Caco-2 (cell line): ENCODE results near the gene DPP4. TPM values are rescaled to one million over a fixed set of nuclear protein-coding genes. Genes with fewer than 3 reads are reported as not detected.

Experiments used
- BruUV-seq: library from RNA; stranded (reverse); fragments of 400-500 nt; replicated peaks from 2 replicates; lab custom pipeline; 2021; lab: Mats Ljungman, UMichigan
- CTCF ChIA-PET: fragments of 300-600 bp; sonication (Branson Sonifier 250); formaldehyde crosslinking; loops from one replicate; lab custom pipeline; 2022; ENCODE audit warnings: antibody characterized with exemption; lab: Charles Lee
- POLR2A ChIA-PET: fragments of 300-600 bp; sonication (Branson Sonifier 250); formaldehyde crosslinking; loops from one replicate; lab custom pipeline; 2022; ENCODE audit warnings: antibody characterized with exemption; lab: Charles Lee
- DNase-seq, 2 experiments: peaks; one replicate each; pipeline versions ENCODE4 v3.0.0 to v3.0.0-alpha.2; 2020 to 2022
- H3K27me3 ChIP-seq: replicated peaks from 2 replicates; pipeline ENCODE4 v1.6.0; 2011; ENCODE audit warnings: low read length; ENCODE audit not compliant: control insufficient read depth, insufficient read depth
- H3K36me3 ChIP-seq: 2 replicates; pipeline ENCODE4 v1.5.1; 2011; ENCODE audit warnings: low read length; ENCODE audit not compliant: control insufficient read depth, insufficient read depth
- H3K4me1 ChIP-seq: fragments of 250-450 bp; sonication (Bioruptor Pico); 2 replicates; pipeline ENCODE4 v1.5.1; 2020; ENCODE audit warnings: mild to moderate bottlenecking
- H3K4me3 ChIP-seq: 2 replicates; pipeline ENCODE4 v1.5.1; 2011; ENCODE audit warnings: low read depth, mild to moderate bottlenecking, control low read depth, low read length
- H3K9me3 ChIP-seq: fragments of 250-450 bp; sonication (Bioruptor Pico); 2 replicates; pipeline ENCODE4 v1.5.1; 2020; ENCODE audit warnings: mild to moderate bottlenecking, moderate library complexity
- H3K27ac Mint-ChIP-seq: one replicate; pipeline ENCODE4 v1.8.0; 2022; ENCODE audit warnings: mixed read lengths; ENCODE audit not compliant: unreplicated experiment
- H3K27me3 Mint-ChIP-seq: one replicate; pipeline ENCODE4 v1.8.0; 2022; ENCODE audit warnings: mixed read lengths; ENCODE audit not compliant: insufficient read depth, unreplicated experiment
- H3K36me3 Mint-ChIP-seq: one replicate; pipeline ENCODE4 v1.8.0; 2022; ENCODE audit warnings: mild to moderate bottlenecking, mixed read lengths; ENCODE audit not compliant: insufficient read depth, unreplicated experiment
- H3K4me1 Mint-ChIP-seq: one replicate; pipeline ENCODE4 v1.8.0; 2022; ENCODE audit warnings: low read depth, mixed read lengths; ENCODE audit not compliant: unreplicated experiment
- H3K4me3 Mint-ChIP-seq: one replicate; pipeline ENCODE4 v1.8.0; 2022; ENCODE audit warnings: mild to moderate bottlenecking, moderate library complexity, mixed read lengths; ENCODE audit not compliant: unreplicated experiment
- H3K9me3 Mint-ChIP-seq: one replicate; pipeline ENCODE4 v1.8.0; 2022; ENCODE audit warnings: mixed read lengths; ENCODE audit not compliant: unreplicated experiment
- intact Hi-C: fragments of 100-400 bp; cut with micrococcal nuclease; formaldehyde crosslinking; loops from one replicate; pipeline ENCODE4 v1.10.0; 2022; ENCODE audit not compliant: unreplicated experiment
- total RNA-seq: library from RNA; stranded (reverse); gene quantifications from 2 replicates; pipeline ENCODE4 v1.2.3, GENCODE V29; 2022
- TF ChIP-seq, protein P1 (sequence below), 2 experiments: fragments of 200-600 bp in 1 of 2; IDR thresholded peaks; 1 replicate in 1 of 2; 2 replicates in 1 of 2; pipeline versions ENCODE4 v1.5.1 to v1.8.0; 2011 to 2022; ENCODE audit warnings: antibody characterized with exemption in 1 of 2, control low read depth in 1 of 2, inconsistent platforms in 1 of 2, low read depth in 1 of 2, low read length in 1 of 2, mild to moderate bottlenecking in 1 of 2, moderate library complexity in 1 of 2; ENCODE audit not compliant: insufficient read depth in 1 of 2, severe bottlenecking in 1 of 2, unreplicated experiment in 1 of 2

The DPP4 gene
- total RNA-seq, 1 experiment from 2014 or later, result 190 TPM

DNA sequence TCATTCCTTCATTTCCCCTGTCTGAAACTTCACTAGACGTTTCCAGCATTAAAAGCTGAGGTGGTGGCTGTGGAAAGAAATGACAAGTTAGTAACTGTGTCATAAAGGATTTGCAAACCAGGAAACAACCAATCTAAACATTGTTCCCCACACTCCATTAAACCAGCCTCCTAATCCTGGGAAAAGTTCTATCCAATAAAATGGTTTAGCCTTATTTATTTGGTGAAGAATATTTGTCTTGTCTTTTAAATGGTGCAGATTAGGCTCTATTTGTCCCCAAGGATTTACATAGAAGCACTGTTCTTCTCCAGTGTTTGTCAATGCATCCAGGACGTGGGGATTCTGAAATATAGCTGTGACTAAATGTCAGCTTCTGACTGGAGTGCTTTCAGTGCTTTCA lies 10.5 kb upstream of the DPP4 start:
- Histone ChIP-seq H3K9me3 (peaks cover 12% of the 10 kb centered on the region), H3K4me3 (no peak overlapping the region), H3K4me1 (peaks cover 44% of the 10 kb centered on the region), H3K36me3 (no peaks in the 10 kb centered on the region), H3K27me3 (no peaks in the 10 kb centered on the region)
- H3K27me3 Mint-ChIP-seq, result no peaks in the 10 kb centered on the region
- ChIA-PET POLR2A (no interaction called here), CTCF (no interaction called here)
- no peaks in the 10 kb centered on the region for H3K9me3 Mint-ChIP-seq
- H3K4me3 Mint-ChIP-seq, result no peak overlapping the region
- TF ChIP-seq, protein P1, sequence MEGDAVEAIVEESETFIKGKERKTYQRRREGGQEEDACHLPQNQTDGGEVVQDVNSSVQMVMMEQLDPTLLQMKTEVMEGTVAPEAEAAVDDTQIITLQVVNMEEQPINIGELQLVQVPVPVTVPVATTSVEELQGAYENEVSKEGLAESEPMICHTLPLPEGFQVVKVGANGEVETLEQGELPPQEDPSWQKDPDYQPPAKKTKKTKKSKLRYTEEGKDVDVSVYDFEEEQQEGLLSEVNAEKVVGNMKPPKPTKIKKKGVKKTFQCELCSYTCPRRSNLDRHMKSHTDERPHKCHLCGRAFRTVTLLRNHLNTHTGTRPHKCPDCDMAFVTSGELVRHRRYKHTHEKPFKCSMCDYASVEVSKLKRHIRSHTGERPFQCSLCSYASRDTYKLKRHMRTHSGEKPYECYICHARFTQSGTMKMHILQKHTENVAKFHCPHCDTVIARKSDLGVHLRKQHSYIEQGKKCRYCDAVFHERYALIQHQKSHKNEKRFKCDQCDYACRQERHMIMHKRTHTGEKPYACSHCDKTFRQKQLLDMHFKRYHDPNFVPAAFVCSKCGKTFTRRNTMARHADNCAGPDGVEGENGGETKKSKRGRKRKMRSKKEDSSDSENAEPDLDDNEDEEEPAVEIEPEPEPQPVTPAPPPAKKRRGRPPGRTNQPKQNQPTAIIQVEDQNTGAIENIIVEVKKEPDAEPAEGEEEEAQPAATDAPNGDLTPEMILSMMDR (IDR thresholded peaks at IDR 0.05; ENCODE audit: insufficient read depth in 1 of 2, low read depth in 1 of 2, low read length in 1 of 2, severe bottlenecking in 1 of 2, unreplicated experiment in 1 of 2), result no peak
- intact Hi-C loops, result no loop called here
- H3K27ac Mint-ChIP-seq, result no peak overlapping the region
- BruUV-seq, result no TSS peak
- no peak for DNase-seq
- peaks cover 25% of the 10 kb centered on the region for H3K4me1 Mint-ChIP-seq
- no peaks in the 10 kb centered on the region for H3K36me3 Mint-ChIP-seq

DNA sequence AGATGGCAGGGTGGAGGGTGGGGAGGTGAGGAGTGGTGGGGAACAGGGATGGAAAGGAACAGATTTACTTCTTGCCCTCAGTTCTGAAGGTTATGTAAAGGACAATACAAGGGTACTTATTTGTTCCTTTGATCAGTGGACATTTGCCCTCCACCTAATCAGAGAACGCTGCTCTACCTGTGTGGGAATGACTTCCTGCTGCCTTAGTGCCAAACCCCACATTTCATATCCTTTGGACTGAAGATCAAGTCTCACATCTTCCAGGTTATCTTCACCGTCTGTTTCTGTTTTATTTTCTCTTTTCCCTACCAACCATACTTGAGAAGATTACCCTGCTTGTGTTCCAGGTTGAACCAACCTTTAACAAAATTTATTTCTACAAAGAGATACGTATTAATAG lies 8.7 kb upstream of the DPP4 start:
- Histone ChIP-seq H3K4me3 (no peak overlapping the region), H3K36me3 (no peaks in the 10 kb centered on the region), H3K4me1 (peaks cover 36% of the 10 kb centered on the region), H3K9me3 (peaks cover 22% of the 10 kb centered on the region), H3K27me3 (no peaks in the 10 kb centered on the region)
- Mint-ChIP-seq H3K36me3 (no peaks in the 10 kb centered on the region), H3K27ac (no peak overlapping the region), H3K9me3 (no peaks in the 10 kb centered on the region), H3K4me3 (no peak overlapping the region), H3K4me1 (peaks cover 16% of the 10 kb centered on the region), H3K27me3 (no peaks in the 10 kb centered on the region)
- CTCF ChIA-PET, result no interaction called here
- TF ChIP-seq, protein P1 (IDR thresholded peaks at IDR 0.05; ENCODE audit: insufficient read depth in 1 of 2, low read depth in 1 of 2, low read length in 1 of 2, severe bottlenecking in 1 of 2, unreplicated experiment in 1 of 2), result no peak
- intact Hi-C loops, result no loop called here
- POLR2A ChIA-PET, result no interaction called here
- BruUV-seq, result no TSS peak
- no peak for DNase-seq

DNA sequence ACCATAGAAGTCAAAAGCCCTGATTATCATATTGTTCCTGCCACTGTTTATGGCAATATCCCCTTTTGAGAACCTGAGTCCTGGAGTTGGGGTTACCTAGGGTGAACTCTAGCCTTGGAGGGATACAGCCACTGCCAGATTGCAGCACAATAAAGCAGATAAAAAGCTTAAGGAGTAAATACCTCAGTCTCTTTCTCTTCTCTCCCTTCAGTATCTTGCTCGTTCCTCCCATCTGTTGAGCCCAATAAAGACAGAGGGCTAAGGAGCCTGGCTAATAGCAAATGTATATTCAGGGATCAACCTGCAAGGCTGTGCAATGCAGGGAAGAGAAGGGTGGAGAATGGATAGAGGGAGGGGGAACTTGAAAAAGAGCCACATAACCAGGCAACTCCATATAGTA lies 8.0 kb upstream of the DPP4 start:
- DNase-seq, result no peak
- H3K4me1 Mint-ChIP-seq, result peaks cover 16% of the 10 kb centered on the region
- H3K9me3 Mint-ChIP-seq, result no peaks in the 10 kb centered on the region

More for the DNA sequence above, 8.0 kb upstream of the DPP4 start:
- Histone ChIP-seq H3K4me1 (peaks cover 34% of the 10 kb centered on the region), H3K4me3 (no peak overlapping the region), H3K9me3 (peaks cover 22% of the 10 kb centered on the region), H3K27me3 (no peaks in the 10 kb centered on the region), H3K36me3 (no peaks in the 10 kb centered on the region)
- POLR2A ChIA-PET, result no interaction called here
- CTCF ChIA-PET, result no interaction called here
- H3K4me3 Mint-ChIP-seq, result no peak overlapping the region
- no peaks in the 10 kb centered on the region for H3K27me3 Mint-ChIP-seq
- H3K36me3 Mint-ChIP-seq, result no peaks in the 10 kb centered on the region
- BruUV-seq, result no TSS peak
- intact Hi-C loops, result no loop called here
- TF ChIP-seq, protein P1 (IDR thresholded peaks at IDR 0.05; ENCODE audit: insufficient read depth in 1 of 2, low read depth in 1 of 2, low read length in 1 of 2, severe bottlenecking in 1 of 2, unreplicated experiment in 1 of 2), result no peak
- no peak overlapping the region for H3K27ac Mint-ChIP-seq
